Right lobe of liver (tissue), 4 donors: ENCODE measurements around the gene FTH1.

Experiments used
- POLR2A ChIP-seq: fragments of 450-650 bp; IDR thresholded peaks from one replicate; pipeline ENCODE4 v1.6.1; 2017; ENCODE audit warnings: antibody characterized with exemption, mild to moderate bottlenecking
- TF ChIP-seq, protein P1 (sequence below), 4 donors: fragments of 200-600 bp in 3 of 4; fragments of 450-650 bp in 1 of 4; IDR thresholded peaks; one replicate each; pipeline versions ENCODE4 v1.5.1 to v1.8.0; 2016 to 2022; ENCODE audit warnings: antibody characterized with exemption in 4 of 4, mild to moderate bottlenecking in 2 of 4
- donor health status: DM: no; HTN: no; CAD: no.
- donor health status: DM: no; HTN: no; CAD: no.
- donor health status: DM: no; HTN: yes; CAD: no.

DNA sequence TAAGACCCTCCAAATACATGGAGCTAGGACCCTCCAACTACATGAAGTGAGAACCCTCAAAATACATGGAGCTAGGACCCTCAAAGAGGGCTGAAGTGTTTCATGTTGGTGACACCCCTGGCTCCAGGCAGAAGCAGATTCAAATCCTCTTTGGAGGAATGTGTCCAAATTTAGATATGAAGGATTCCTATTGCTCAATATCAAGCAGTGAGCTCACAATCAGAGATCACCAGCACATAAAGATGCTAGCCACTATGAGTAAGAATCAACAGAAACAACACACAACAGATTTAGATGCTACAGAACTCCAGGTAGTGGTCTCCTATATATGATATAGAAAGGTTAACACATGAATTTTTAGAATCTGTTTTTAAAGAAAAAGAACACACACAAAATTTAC, 38.8 kb downstream of the FTH1 start:
- TF ChIP-seq POLR2A = no peak
- TF ChIP-seq, protein P1, sequence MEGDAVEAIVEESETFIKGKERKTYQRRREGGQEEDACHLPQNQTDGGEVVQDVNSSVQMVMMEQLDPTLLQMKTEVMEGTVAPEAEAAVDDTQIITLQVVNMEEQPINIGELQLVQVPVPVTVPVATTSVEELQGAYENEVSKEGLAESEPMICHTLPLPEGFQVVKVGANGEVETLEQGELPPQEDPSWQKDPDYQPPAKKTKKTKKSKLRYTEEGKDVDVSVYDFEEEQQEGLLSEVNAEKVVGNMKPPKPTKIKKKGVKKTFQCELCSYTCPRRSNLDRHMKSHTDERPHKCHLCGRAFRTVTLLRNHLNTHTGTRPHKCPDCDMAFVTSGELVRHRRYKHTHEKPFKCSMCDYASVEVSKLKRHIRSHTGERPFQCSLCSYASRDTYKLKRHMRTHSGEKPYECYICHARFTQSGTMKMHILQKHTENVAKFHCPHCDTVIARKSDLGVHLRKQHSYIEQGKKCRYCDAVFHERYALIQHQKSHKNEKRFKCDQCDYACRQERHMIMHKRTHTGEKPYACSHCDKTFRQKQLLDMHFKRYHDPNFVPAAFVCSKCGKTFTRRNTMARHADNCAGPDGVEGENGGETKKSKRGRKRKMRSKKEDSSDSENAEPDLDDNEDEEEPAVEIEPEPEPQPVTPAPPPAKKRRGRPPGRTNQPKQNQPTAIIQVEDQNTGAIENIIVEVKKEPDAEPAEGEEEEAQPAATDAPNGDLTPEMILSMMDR (IDR thresholded peaks at IDR 0.05) = no peak
